HepG2 (cell line): ENCODE results near the gene COPA. TPM values are rescaled to one million over a fixed set of nuclear protein-coding genes. Genes with fewer than 3 reads are reported as not detected.

Source experiments
- ATAC-seq: fragments of 200-7000 bp; cut with Tn5 transposase; 3 replicates; pipeline ENCODE4 v1.9.1; 2020; ENCODE audit warnings: mild to moderate bottlenecking, moderate library complexity
- BruUV-seq: library from RNA; stranded (reverse); fragments of 400-500 nt; replicated peaks from 2 replicates; lab custom pipeline; 2021; lab: Mats Ljungman, UMichigan
- CTCF ChIA-PET: fragments of 300-600 bp; formaldehyde crosslinking; extraction: SDS; loops from one replicate; lab custom pipeline; 2021; ENCODE audit warnings: low total read pairs, inconsistent platforms, low intra/inter-chr PET ratio; lab: Yijun Ruan, JAX
- POLR2A ChIA-PET: fragments of 350-600 bp; sonication (Branson Sonifier 250); formaldehyde crosslinking; loops from one replicate; lab custom pipeline; 2020; ENCODE audit warnings: antibody characterized with exemption, inconsistent platforms; lab: Yijun Ruan, JAX
- DNase-seq: peaks from one replicate; pipeline ENCODE4 v3.0.0-alpha.2; 2015; ENCODE audit warnings: low spot score
- FAIRE-seq: peaks from 3 replicates; lab custom pipeline; 2011; peaks lifted over from hg19 to GRCh38; lab: Jason Lieb, UNC
- H2AFZ ChIP-seq: one replicate; pipeline ENCODE4 v1.6.1; 2011; ENCODE audit warnings: low read length, inconsistent platforms
- H3K27ac ChIP-seq: fragments of 300-600 bp; 3 replicates; pipeline ENCODE4 v1.8.0; 2011; ENCODE audit warnings: mixed run types, mild to moderate bottlenecking, mixed read lengths, low read length, inconsistent platforms; ENCODE audit not compliant: insufficient read depth; ENCODE audit errors: extremely low read length
- H3K27me3 ChIP-seq, 2 experiments: fragments of 200-600 bp in 1 of 2; 2 replicates in 1 of 2; 3 replicates in 1 of 2; pipeline versions ENCODE4 v1.6.0 to v1.8.0; 2011; ENCODE audit warnings: low read length in 2 of 2, mild to moderate bottlenecking in 2 of 2, moderate library complexity in 2 of 2, inconsistent platforms in 1 of 2; ENCODE audit not compliant: insufficient read depth in 2 of 2, control insufficient read depth in 1 of 2
- H3K36me3 ChIP-seq, 2 experiments: fragments of 200-600 bp in 1 of 2; replicated peaks in 1 of 2; 2 replicates in 1 of 2; 3 replicates in 1 of 2; pipeline versions ENCODE4 v1.5.1 to v1.8.0; 2011; ENCODE audit warnings: low read length in 2 of 2, inconsistent platforms in 1 of 2; ENCODE audit not compliant: insufficient read depth in 2 of 2, control insufficient read depth in 1 of 2
- H3K4me1 ChIP-seq: 2 replicates; pipeline ENCODE4 v1.5.1; 2012; ENCODE audit warnings: low read length, inconsistent platforms; ENCODE audit not compliant: insufficient read depth
- H3K4me2 ChIP-seq: 2 replicates; pipeline ENCODE4 v1.6.0; 2011; ENCODE audit warnings: low read depth, low read length, inconsistent platforms
- H3K4me3 ChIP-seq, 3 experiments: fragments of 200-600 bp in 1 of 3; sonication (generic), shearing (Covaris generic) in 1 of 3; replicated peaks in 1 of 3; 2 replicates each; pipeline ENCODE4 v1.5.1; 2011 to 2016; ENCODE audit warnings: low read length in 3 of 3, inconsistent platforms in 2 of 3, low read depth in 2 of 3, mild to moderate bottlenecking in 2 of 3, control low read depth in 1 of 3, mixed read lengths in 1 of 3; ENCODE audit not compliant: insufficient read depth in 1 of 3
- H3K79me2 ChIP-seq: one replicate; pipeline ENCODE4 v1.6.1; 2011; ENCODE audit warnings: low read length, inconsistent platforms; ENCODE audit not compliant: insufficient read depth
- H3K9ac ChIP-seq: 2 replicates; pipeline ENCODE4 v1.6.0; 2011; ENCODE audit warnings: mild to moderate bottlenecking, low read depth, low read length, inconsistent platforms; ENCODE audit not compliant: insufficient read depth
- H3K9me3 ChIP-seq: 2 replicates; pipeline ENCODE4 v1.5.1; 2012; ENCODE audit warnings: mild to moderate bottlenecking, low read length
- H4K20me1 ChIP-seq: 2 replicates; pipeline ENCODE4 v1.6.0; 2011; ENCODE audit warnings: inconsistent platforms, mild to moderate bottlenecking, low read length, moderate library complexity; ENCODE audit not compliant: insufficient read depth
- ASH2L ChIP-seq: fragments of 300-600, 200-600 bp; sonication (generic); IDR thresholded peaks from 2 replicates; pipeline ENCODE4 v1.7.0; 2017; ENCODE audit warnings: low read depth, mild to moderate bottlenecking, moderate library complexity, mixed read lengths, low read length; ENCODE audit not compliant: insufficient read length
- ERF ChIP-seq: IDR thresholded peaks from 2 replicates; pipeline ENCODE4 v1.6.1; 2018; ENCODE audit warnings: missing biosample characterization, missing genetic modification reagents
- IKZF1 ChIP-seq: fragments of 450-650 bp; IDR thresholded peaks from 2 replicates; pipeline ENCODE4 v1.7.1; 2016
- KAT7 ChIP-seq: IDR thresholded peaks from 2 replicates; pipeline ENCODE4 v1.6.1; 2018; ENCODE audit warnings: borderline replicate concordance, missing compliant biosample characterization
- KMT2A ChIP-seq: sonication (generic); formaldehyde crosslinking; IDR thresholded peaks from 2 replicates; pipeline ENCODE4 v1.4.0; 2020; ENCODE audit warnings: missing genetic modification reagents
- MBD4 ChIP-seq: IDR thresholded peaks from 2 replicates; pipeline ENCODE4 v1.6.1; 2012; ENCODE audit warnings: low read length, inconsistent platforms, borderline replicate concordance
- MXD4 ChIP-seq: IDR thresholded peaks from 2 replicates; pipeline ENCODE4 v1.6.1; 2016; ENCODE audit warnings: mild to moderate bottlenecking, missing biosample characterization, missing genetic modification reagents
- NFRKB ChIP-seq: fragments of 450-650 bp; IDR thresholded peaks from 2 replicates; pipeline ENCODE4 v1.6.1; 2017
- NR2F6 ChIP-seq, 2 experiments: IDR thresholded peaks; 2 replicates each; pipeline ENCODE4 v1.6.1; 2016; ENCODE audit warnings: antibody characterized with exemption in 1 of 2, mild to moderate bottlenecking in 1 of 2
- SP1 ChIP-seq, 2 experiments: fragments of 450-650 bp in 1 of 2; sonication (generic) in 1 of 2; formaldehyde crosslinking in 1 of 2; IDR thresholded peaks; 2 replicates each; pipeline versions ENCODE4 v1.4.0 to v1.6.1; 2016 to 2020; ENCODE audit warnings: missing genetic modification reagents in 1 of 2
- SSRP1 ChIP-seq: IDR thresholded peaks from 2 replicates; pipeline ENCODE4 v1.6.1; 2016; ENCODE audit warnings: control low read depth
- XRCC5 ChIP-seq: fragments of 200-400 bp; formaldehyde crosslinking; optimal IDR thresholded peaks from 2 replicates; pipeline ENCODE3; 2017; ENCODE audit warnings: mild to moderate bottlenecking, low read length
- ZBTB7B ChIP-seq: sonication (generic); formaldehyde crosslinking; IDR thresholded peaks from 2 replicates; pipeline ENCODE4 v1.4.0; 2020; ENCODE audit warnings: missing genetic modification reagents
- ZFP91 ChIP-seq: sonication (generic); formaldehyde crosslinking; IDR thresholded peaks from 2 replicates; pipeline ENCODE4 v1.9.0; 2022; ENCODE audit warnings: missing genetic modification reagents, mild to moderate bottlenecking, borderline replicate concordance
- ZNF431 ChIP-seq: sonication (generic); formaldehyde crosslinking; IDR thresholded peaks from 2 replicates; pipeline ENCODE4 v1.9.0; 2022; ENCODE audit warnings: missing genetic modification reagents, low read depth, mild to moderate bottlenecking, borderline replicate concordance
- ZNF644 ChIP-seq: IDR thresholded peaks from 2 replicates; pipeline ENCODE4 v1.6.1; 2016; ENCODE audit warnings: low read depth
- ZNF761 ChIP-seq: sonication (generic); formaldehyde crosslinking; conservative IDR thresholded peaks from 2 replicates; pipeline ENCODE4 v1.4.0; 2020; ENCODE audit warnings: mild to moderate bottlenecking, missing genetic modification reagents
- WGBS: methylation state at CpG from one replicate; pipeline ENCODE4 v1.1.6; 2017; ENCODE audit warnings: low lambda C conversion rate; 5-methylcytosine and 5-hydroxymethylcytosine counted together
- in situ Hi-C: cut with HindIII; loops from 2 replicates; pipeline ENCODE4 v1.10.0; 2017; ENCODE audit warnings: low pct_unique_long_range_greater_than_20kb; ENCODE audit not compliant: extremely low pct_ligation_motif_present
- intact Hi-C: fragments of 100-400 bp; cut with micrococcal nuclease; formaldehyde crosslinking; loops from one replicate; pipeline ENCODE4 v1.10.0; 2022; ENCODE audit not compliant: unreplicated experiment
- polyA plus RNA-seq, 8 experiments: library from polyadenylated mRNA; depleted of rRNA in 3 of 8; stranded (reverse) in 7 of 8; unstranded in 1 of 8; fragments of >200 nt; fragmentation: Illumina TruSeq in 4 of 8; extraction: Trizol in 4 of 8; gene quantifications; 2 replicates each; pipeline versions ENCODE4 v1.2.1 to v1.2.3, GENCODE V29; 2011 to 2016; ENCODE audit warnings: low read depth in 4 of 8, missing spikeins in 1 of 8, mixed read lengths in 1 of 8; ENCODE audit not compliant: insufficient read depth in 1 of 8
- total RNA-seq, 5 experiments: library from RNA; depleted of rRNA; stranded (reverse); fragments of >200 nt; fragmentation: Illumina TruSeq; extraction: Trizol; gene quantifications; 2 replicates each; pipeline ENCODE4 v1.2.3, GENCODE V29; 2016; ENCODE audit warnings: low read depth in 1 of 5
- TF ChIP-seq, protein P1 (sequence below): sonication (generic); formaldehyde crosslinking; IDR thresholded peaks from 2 replicates; pipeline ENCODE4 v1.8.1; 2023; ENCODE audit warnings: missing genetic modification reagents, mild to moderate bottlenecking, borderline replicate concordance
- TF ChIP-seq, protein P2 (sequence below): sonication (generic); formaldehyde crosslinking; IDR thresholded peaks from 2 replicates; pipeline ENCODE4 v1.5.0; 2020; ENCODE audit warnings: mild to moderate bottlenecking, missing genetic modification reagents

Gene COPA
- total and polyA plus RNA-seq, 2 of the 13 experiments (the other 11 are each of a cell fraction or from before 2014, with no cell fraction given) = 160 to 197 TPM

DNA sequence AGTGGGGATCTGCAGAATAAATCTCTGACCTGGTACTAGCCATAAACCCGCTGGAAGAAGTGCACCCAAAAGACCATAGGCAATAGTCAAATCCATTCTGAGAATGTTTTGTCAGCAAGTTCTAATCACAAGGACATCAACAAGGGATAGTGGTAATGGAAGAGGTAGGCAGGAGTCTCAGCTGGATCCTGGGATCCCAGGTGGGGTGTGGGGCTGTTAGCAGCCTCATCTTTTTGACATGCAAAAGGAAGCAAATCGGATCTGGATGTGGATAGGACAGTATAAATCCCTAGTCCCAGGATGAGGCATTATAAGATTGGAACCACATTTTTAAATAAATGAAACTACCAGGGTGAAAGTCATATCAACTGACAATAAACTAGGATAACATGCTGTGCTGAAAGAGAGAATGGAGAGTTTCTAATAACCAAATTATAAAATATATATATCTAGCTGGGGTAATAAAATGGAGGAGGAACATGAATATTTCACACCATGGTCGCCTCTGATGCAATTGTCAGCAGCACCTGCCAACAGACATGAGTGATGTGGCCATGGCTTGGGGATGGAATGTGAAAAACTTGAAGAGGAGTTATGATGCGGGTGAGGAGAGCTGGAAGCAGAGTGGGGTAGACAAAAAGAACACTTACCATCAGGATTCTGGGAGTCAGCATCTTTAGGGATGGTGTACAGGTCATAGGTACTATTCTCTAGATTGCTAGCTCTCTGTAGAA is 34.4 kb downstream of the COPA start (continued):
- TF ChIP-seq ZBTB7B (no peak), KAT7 (no peak), NR2F6 (IDR thresholded peaks at IDR 0.05) (no peak), NR2F6 (CRISPR knock-in tag; IDR thresholded peaks at IDR 0.05) (no peak), ZFP91 (CRISPR knock-in tag) (no peak)

GRCh38 chr1:160307118-160307791 is 35.8 kb downstream of the COPA start:
- H3K4me3 ChIP-seq = no peak overlapping the region
- intact Hi-C loops = no loop called here
- no peak overlapping the region for H2AFZ ChIP-seq
- ATAC-seq = no peak
- H3K9me3 ChIP-seq = no peaks in the 10 kb centered on the region
- DNase-seq = no peak
- no peaks in the 10 kb centered on the region for H3K4me1 ChIP-seq
- H3K27me3 ChIP-seq = no peaks in the 10 kb centered on the region
- no peak for FAIRE-seq
- in situ Hi-C loops = no loop called here
- no peak overlapping the region for H3K27ac ChIP-seq
- no peak overlapping the region for H3K4me2 ChIP-seq
- H3K9ac ChIP-seq = no peak overlapping the region
- no TSS peak for BruUV-seq
- H3K79me2 ChIP-seq = no peaks in the 10 kb centered on the region
- H4K20me1 ChIP-seq = no peaks in the 10 kb centered on the region
- CTCF ChIA-PET = no interaction called here
- peaks cover 29 to 87% of the 10 kb centered on the region in 2 experiments for H3K36me3 ChIP-seq
- POLR2A ChIA-PET = no interaction called here
- WGBS = 99% methylated on average over 13 of the region's 13 CpGs
- TF ChIP-seq XRCC5 (no peak), NFRKB (no peak), ZNF431 (CRISPR knock-in tag) (no peak), ZNF761 (CRISPR knock-in tag) (no peak), MXD4 (CRISPR knock-in tag) (no peak), SSRP1 (CRISPR knock-in tag) (no peak), SP1 (IDR thresholded peaks at IDR 0.05) (no peak), SP1 (CRISPR knock-in tag; IDR thresholded peaks at IDR 0.05) (no peak), ASH2L (no peak), ERF (CRISPR knock-in tag) (no peak), KMT2A (CRISPR knock-in tag) (no peak), IKZF1 (no peak), MBD4 (no peak), ZNF644 (no peak)
- TF ChIP-seq, protein P1, sequence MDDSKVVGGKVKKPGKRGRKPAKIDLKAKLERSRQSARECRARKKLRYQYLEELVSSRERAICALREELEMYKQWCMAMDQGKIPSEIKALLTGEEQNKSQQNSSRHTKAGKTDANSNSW = no peak
- TF ChIP-seq, protein P2, sequence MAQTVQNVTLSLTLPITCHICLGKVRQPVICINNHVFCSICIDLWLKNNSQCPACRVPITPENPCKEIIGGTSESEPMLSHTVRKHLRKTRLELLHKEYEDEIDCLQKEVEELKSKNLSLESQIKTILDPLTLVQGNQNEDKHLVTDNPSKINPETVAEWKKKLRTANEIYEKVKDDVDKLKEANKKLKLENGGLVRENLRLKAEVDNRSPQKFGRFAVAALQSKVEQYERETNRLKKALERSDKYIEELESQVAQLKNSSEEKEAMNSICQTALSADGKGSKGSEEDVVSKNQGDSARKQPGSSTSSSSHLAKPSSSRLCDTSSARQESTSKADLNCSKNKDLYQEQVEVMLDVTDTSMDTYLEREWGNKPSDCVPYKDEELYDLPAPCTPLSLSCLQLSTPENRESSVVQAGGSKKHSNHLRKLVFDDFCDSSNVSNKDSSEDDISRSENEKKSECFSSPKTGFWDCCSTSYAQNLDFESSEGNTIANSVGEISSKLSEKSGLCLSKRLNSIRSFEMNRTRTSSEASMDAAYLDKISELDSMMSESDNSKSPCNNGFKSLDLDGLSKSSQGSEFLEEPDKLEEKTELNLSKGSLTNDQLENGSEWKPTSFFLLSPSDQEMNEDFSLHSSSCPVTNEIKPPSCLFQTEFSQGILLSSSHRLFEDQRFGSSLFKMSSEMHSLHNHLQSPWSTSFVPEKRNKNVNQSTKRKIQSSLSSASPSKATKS (CRISPR knock-in tag) = no peak
